Mammary epithelial cell (primary cell): ENCODE data around the gene MALT1.

Source experiments
- EZH2 ChIP-seq: IDR thresholded peaks from 2 replicates; pipeline ENCODE4 v1.6.1; 2012; ENCODE audit warnings: low read length, inconsistent platforms, borderline replicate concordance
- TF ChIP-seq, protein P1 (sequence below), 2 donors: IDR thresholded peaks in 1 of 2; conservative IDR thresholded peaks in 1 of 2; 2 replicates each; pipeline ENCODE4 v1.5.1; 2011 to 2012; ENCODE audit warnings: inconsistent platforms in 2 of 2, low read length in 2 of 2, mild to moderate bottlenecking in 2 of 2, control low read depth in 1 of 2, low read depth in 1 of 2; ENCODE audit not compliant: insufficient read depth in 1 of 2; ENCODE audit errors: extremely low read depth in 1 of 2

DNA sequence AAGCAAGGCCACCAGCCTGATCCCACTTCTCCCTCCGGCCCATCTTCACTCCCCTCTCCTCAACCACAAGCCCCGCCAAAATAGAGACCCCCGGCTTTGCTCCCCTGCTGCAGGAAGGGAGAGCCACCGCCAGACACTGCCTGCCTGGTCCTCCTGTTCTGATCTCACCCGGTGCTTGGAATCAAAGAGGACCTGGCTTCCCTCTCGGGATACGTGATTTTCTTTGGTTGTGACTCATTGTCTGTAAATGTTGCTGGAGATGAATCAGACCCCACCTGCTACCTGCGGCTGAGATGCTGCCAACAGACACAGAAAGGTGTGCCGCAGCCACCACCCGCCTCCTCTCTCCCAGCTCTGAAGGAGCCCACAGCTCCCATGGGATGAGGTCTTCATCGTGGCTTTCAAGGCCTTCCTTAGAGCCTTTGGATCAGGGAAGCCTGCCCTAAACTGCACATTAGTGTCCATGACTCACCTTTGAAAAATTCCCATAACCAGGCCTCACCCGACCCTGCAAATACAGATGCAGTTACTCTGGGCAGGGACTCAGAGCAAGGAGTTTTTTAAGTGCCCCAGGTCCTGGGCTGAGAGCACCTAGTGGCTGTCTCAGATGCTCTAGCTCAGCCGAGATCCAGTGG is 114.0 kb downstream of the MALT1 start:
- TF ChIP-seq, protein P1, sequence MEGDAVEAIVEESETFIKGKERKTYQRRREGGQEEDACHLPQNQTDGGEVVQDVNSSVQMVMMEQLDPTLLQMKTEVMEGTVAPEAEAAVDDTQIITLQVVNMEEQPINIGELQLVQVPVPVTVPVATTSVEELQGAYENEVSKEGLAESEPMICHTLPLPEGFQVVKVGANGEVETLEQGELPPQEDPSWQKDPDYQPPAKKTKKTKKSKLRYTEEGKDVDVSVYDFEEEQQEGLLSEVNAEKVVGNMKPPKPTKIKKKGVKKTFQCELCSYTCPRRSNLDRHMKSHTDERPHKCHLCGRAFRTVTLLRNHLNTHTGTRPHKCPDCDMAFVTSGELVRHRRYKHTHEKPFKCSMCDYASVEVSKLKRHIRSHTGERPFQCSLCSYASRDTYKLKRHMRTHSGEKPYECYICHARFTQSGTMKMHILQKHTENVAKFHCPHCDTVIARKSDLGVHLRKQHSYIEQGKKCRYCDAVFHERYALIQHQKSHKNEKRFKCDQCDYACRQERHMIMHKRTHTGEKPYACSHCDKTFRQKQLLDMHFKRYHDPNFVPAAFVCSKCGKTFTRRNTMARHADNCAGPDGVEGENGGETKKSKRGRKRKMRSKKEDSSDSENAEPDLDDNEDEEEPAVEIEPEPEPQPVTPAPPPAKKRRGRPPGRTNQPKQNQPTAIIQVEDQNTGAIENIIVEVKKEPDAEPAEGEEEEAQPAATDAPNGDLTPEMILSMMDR (conservative IDR thresholded peaks at IDR 0.05 in 1 of 2, IDR thresholded peaks at IDR 0.05 in 1 of 2; ENCODE audit: extremely low read depth in 1 of 2, insufficient read depth in 1 of 2, low read depth in 1 of 2, low read length in 2 of 2), result peak; percentile 24 to 39
- TF ChIP-seq EZH2, result no peak
